ENCODE measurements around the gene PSMC3. TPM values are rescaled to one million over a fixed set of nuclear protein-coding genes. Genes with fewer than 3 reads are reported as not detected.

Gene PSMC3
- total and polyA plus RNA-seq, 2 of the 13 experiments (the other 11 are each of a cell fraction or from before 2014, with no cell fraction given): 75.8 to 214 TPM

- TF ChIP-seq ZNF691 (CRISPR knock-in tag; IDR thresholded peaks at IDR 0.05; ENCODE audit: borderline replicate concordance, low read depth) (no peak), ZNF660 (CRISPR knock-in tag; IDR thresholded peaks at IDR 0.05; ENCODE audit: borderline replicate concordance, low read depth) (no peak), ZNF446 (CRISPR knock-in tag; IDR thresholded peaks at IDR 0.05) (no peak; the same call in 1 of the 2 replicates), ZNF644 (CRISPR knock-in tag; IDR thresholded peaks at IDR 0.05; ENCODE audit: low read depth) (no peak), SKI (IDR thresholded peaks at IDR 0.05; ENCODE audit: partially characterized antibody) (no peak), ZNF639 (CRISPR knock-in tag; conservative IDR thresholded peaks at IDR 0.05) (no peak), ZNF205 (CRISPR knock-in tag; IDR thresholded peaks at IDR 0.05) (no peak), TIGD3 (CRISPR knock-in tag; IDR thresholded peaks at IDR 0.05; ENCODE audit: borderline replicate concordance) (no peak), ZNF746 (CRISPR knock-in tag; IDR thresholded peaks at IDR 0.05) (peak; percentile 61; the same call in 1 of the 2 replicates), SP1 (IDR thresholded peaks at IDR 0.05) (no peak), SP1 (CRISPR knock-in tag; IDR thresholded peaks at IDR 0.05) (no peak), STAT5B (CRISPR knock-in tag; IDR thresholded peaks at IDR 0.05) (no peak), ZNF496 (CRISPR knock-in tag; IDR thresholded peaks at IDR 0.05; ENCODE audit: insufficient replicate concordance) (no peak)
- TF ChIP-seq, protein P1, sequence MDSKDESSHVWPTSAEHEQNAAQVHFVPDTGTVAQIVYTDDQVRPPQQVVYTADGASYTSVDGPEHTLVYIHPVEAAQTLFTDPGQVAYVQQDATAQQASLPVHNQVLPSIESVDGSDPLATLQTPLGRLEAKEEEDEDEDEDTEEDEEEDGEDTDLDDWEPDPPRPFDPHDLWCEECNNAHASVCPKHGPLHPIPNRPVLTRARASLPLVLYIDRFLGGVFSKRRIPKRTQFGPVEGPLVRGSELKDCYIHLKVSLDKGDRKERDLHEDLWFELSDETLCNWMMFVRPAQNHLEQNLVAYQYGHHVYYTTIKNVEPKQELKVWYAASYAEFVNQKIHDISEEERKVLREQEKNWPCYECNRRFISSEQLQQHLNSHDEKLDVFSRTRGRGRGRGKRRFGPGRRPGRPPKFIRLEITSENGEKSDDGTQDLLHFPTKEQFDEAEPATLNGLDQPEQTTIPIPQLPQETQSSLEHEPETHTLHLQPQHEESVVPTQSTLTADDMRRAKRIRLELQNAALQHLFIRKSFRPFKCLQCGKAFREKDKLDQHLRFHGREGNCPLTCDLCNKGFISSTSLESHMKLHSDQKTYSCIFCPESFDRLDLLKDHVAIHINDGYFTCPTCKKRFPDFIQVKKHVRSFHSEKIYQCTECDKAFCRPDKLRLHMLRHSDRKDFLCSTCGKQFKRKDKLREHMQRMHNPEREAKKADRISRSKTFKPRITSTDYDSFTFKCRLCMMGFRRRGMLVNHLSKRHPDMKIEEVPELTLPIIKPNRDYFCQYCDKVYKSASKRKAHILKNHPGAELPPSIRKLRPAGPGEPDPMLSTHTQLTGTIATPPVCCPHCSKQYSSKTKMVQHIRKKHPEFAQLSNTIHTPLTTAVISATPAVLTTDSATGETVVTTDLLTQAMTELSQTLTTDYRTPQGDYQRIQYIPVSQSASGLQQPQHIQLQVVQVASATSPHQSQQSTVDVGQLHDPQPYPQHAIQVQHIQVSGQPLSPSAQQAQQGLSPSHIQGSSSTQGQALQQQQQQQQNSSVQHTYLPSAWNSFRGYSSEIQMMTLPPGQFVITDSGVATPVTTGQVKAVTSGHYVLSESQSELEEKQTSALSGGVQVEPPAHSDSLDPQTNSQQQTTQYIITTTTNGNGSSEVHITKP (CRISPR knock-in tag; IDR thresholded peaks at IDR 0.05; ENCODE audit: low read depth): no peak
- TF ChIP-seq, protein P2, sequence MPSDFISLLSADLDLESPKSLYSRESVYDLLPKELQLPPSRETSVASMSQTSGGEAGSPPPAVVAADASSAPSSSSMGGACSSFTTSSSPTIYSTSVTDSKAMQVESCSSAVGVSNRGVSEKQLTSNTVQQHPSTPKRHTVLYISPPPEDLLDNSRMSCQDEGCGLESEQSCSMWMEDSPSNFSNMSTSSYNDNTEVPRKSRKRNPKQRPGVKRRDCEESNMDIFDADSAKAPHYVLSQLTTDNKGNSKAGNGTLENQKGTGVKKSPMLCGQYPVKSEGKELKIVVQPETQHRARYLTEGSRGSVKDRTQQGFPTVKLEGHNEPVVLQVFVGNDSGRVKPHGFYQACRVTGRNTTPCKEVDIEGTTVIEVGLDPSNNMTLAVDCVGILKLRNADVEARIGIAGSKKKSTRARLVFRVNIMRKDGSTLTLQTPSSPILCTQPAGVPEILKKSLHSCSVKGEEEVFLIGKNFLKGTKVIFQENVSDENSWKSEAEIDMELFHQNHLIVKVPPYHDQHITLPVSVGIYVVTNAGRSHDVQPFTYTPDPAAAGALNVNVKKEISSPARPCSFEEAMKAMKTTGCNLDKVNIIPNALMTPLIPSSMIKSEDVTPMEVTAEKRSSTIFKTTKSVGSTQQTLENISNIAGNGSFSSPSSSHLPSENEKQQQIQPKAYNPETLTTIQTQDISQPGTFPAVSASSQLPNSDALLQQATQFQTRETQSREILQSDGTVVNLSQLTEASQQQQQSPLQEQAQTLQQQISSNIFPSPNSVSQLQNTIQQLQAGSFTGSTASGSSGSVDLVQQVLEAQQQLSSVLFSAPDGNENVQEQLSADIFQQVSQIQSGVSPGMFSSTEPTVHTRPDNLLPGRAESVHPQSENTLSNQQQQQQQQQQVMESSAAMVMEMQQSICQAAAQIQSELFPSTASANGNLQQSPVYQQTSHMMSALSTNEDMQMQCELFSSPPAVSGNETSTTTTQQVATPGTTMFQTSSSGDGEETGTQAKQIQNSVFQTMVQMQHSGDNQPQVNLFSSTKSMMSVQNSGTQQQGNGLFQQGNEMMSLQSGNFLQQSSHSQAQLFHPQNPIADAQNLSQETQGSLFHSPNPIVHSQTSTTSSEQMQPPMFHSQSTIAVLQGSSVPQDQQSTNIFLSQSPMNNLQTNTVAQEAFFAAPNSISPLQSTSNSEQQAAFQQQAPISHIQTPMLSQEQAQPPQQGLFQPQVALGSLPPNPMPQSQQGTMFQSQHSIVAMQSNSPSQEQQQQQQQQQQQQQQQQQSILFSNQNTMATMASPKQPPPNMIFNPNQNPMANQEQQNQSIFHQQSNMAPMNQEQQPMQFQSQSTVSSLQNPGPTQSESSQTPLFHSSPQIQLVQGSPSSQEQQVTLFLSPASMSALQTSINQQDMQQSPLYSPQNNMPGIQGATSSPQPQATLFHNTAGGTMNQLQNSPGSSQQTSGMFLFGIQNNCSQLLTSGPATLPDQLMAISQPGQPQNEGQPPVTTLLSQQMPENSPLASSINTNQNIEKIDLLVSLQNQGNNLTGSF (CRISPR knock-in tag; IDR thresholded peaks at IDR 0.05): no peak
- TF ChIP-seq, protein P3, sequence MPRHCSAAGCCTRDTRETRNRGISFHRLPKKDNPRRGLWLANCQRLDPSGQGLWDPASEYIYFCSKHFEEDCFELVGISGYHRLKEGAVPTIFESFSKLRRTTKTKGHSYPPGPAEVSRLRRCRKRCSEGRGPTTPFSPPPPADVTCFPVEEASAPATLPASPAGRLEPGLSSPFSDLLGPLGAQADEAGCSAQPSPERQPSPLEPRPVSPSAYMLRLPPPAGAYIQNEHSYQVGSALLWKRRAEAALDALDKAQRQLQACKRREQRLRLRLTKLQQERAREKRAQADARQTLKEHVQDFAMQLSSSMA (CRISPR knock-in tag; IDR thresholded peaks at IDR 0.05): no peak
Measured at GRCh38 chr11:47437746-47438418, 11.6 kb upstream of the PSMC3 start (continued).
